GM12878 (cell line): ENCODE measurements around the gene CLIP2. TPM values are rescaled to one million over a fixed set of nuclear protein-coding genes. Genes with fewer than 3 reads are reported as not detected.
A peak's percentile ranks its signal among the peaks of the same experiment; 100 is the strongest.

Source experiments
- CBFB ChIP-seq: IDR thresholded peaks from 2 replicates; pipeline ENCODE4 v1.6.1; 2016; ENCODE audit warnings: antibody characterized with exemption, low read depth
- CHD2 ChIP-seq: IDR thresholded peaks from 2 replicates; pipeline ENCODE4 v1.6.1; 2011; ENCODE audit warnings: low read depth, low read length, improper control_type of control experiment, borderline replicate concordance
- EGR1 ChIP-seq, 2 experiments: IDR thresholded peaks; 1 replicate in 1 of 2; 2 replicates in 1 of 2; pipeline ENCODE4 v1.6.1; 2011 to 2012; ENCODE audit warnings: low read depth in 2 of 2, low read length in 2 of 2, borderline replicate concordance in 1 of 2, mild to moderate bottlenecking in 1 of 2, moderate library complexity in 1 of 2
- GABPA ChIP-seq: IDR thresholded peaks from 2 replicates; pipeline ENCODE4 v1.6.1; 2014; ENCODE audit warnings: antibody characterized with exemption, low read depth, mild to moderate bottlenecking, inconsistent platforms
- GATAD2B ChIP-seq: fragments of 450-650 bp; conservative IDR thresholded peaks from 2 replicates; pipeline ENCODE4 v1.6.1; 2017; ENCODE audit warnings: low read depth, mild to moderate bottlenecking, moderate library complexity
- HDAC2 ChIP-seq: fragments of 200-600 bp; sonication (generic); IDR thresholded peaks from 2 replicates; pipeline ENCODE4 v1.6.1; 2017
- KAT2A ChIP-seq: conservative IDR thresholded peaks from 2 replicates; pipeline ENCODE4 v1.6.1; 2011; ENCODE audit warnings: low read depth, low read length; ENCODE audit not compliant: control insufficient read depth
- KLF5 ChIP-seq: fragments of 450-650 bp; IDR thresholded peaks from 2 replicates; pipeline ENCODE4 v1.6.1; 2014; ENCODE audit warnings: mild to moderate bottlenecking; ENCODE audit not compliant: partially characterized antibody
- MYB ChIP-seq: fragments of 150-350 bp; IDR thresholded peaks from 2 replicates; pipeline ENCODE4 v1.6.1; 2014; ENCODE audit warnings: mild to moderate bottlenecking, low read depth, low read length, borderline replicate concordance
- MYC ChIP-seq: IDR thresholded peaks from 2 replicates; pipeline ENCODE4 v1.6.1; 2011; ENCODE audit warnings: mild to moderate bottlenecking, low read length, moderate library complexity, inconsistent platforms; ENCODE audit not compliant: insufficient read depth, insufficient replicate concordance, insufficient read length, severe bottlenecking
- POLR2AphosphoS2 ChIP-seq: IDR thresholded peaks from 2 replicates; pipeline ENCODE4 v1.6.1; 2011; ENCODE audit warnings: low read depth, mild to moderate bottlenecking, low read length, improper control_type of control experiment, moderate library complexity
- TCF7 ChIP-seq: IDR thresholded peaks from 2 replicates; pipeline ENCODE4 v1.6.1; 2014; ENCODE audit warnings: antibody characterized with exemption, borderline replicate concordance
- YY1 ChIP-seq: IDR thresholded peaks from 2 replicates; pipeline ENCODE4 v1.6.1; 2011; ENCODE audit warnings: low read depth, mild to moderate bottlenecking, low read length
- polyA plus RNA-seq, 11 experiments: library from polyadenylated mRNA; depleted of rRNA in 4 of 11; unstranded in 6 of 11; stranded (reverse) in 5 of 11; fragments of >200 nt; fragmentation: Nextera tagmentation in 4 of 11; fragmentation: Illumina TruSeq in 1 of 11; extraction: Ambion mirVana in 4 of 11; extraction: Trizol in 1 of 11; gene quantifications; 1 replicate in 1 of 11; 2 replicates in 10 of 11; pipeline versions ENCODE4 v1.2.1 to v1.2.3, GENCODE V29; 2011 to 2016; ENCODE audit warnings: inconsistent platforms in 2 of 11, missing spikeins in 2 of 11, low read depth in 1 of 11
- total RNA-seq, 4 experiments: library from RNA; depleted of rRNA in 3 of 4; stranded (reverse); fragments of >200 nt in 3 of 4; fragmentation: Illumina TruSeq in 1 of 4; extraction: Trizol in 1 of 4; gene quantifications; 2 replicates each; pipeline versions ENCODE4 v1.2.1 to v1.2.3, GENCODE V29; 2013 to 2021
- TF ChIP-seq, protein P1 (sequence below): IDR thresholded peaks from 2 replicates; pipeline ENCODE4 v1.6.1; 2012; ENCODE audit warnings: low read length, inconsistent platforms
- TF ChIP-seq, protein P2 (sequence below): IDR thresholded peaks from 2 replicates; pipeline ENCODE4 v1.6.1; 2011; ENCODE audit warnings: mild to moderate bottlenecking, low read depth, low read length, moderate library complexity; ENCODE audit not compliant: insufficient replicate concordance
- TF ChIP-seq, protein P3 (sequence below): IDR thresholded peaks from 2 replicates; pipeline ENCODE4 v1.6.1; 2012; ENCODE audit warnings: mild to moderate bottlenecking, low read depth, low read length
- TF ChIP-seq, protein P4 (sequence below): fragments of 450-650 bp; conservative IDR thresholded peaks from 2 replicates; pipeline ENCODE4 v1.6.1; 2017; ENCODE audit warnings: mild to moderate bottlenecking, moderate library complexity
- TF ChIP-seq, protein P5 (sequence below): fragments of 450-650 bp; IDR thresholded peaks from 2 replicates; pipeline ENCODE4 v1.6.1; 2016; ENCODE audit warnings: mild to moderate bottlenecking
- TF ChIP-seq, protein P6 (sequence below): fragments of 450-650 bp; IDR thresholded peaks from 2 replicates; pipeline ENCODE4 v1.6.1; 2017; ENCODE audit warnings: borderline replicate concordance

The CLIP2 gene
- total and polyA plus RNA-seq, 10 of the 15 experiments (the other 5 are each of a cell fraction or from before 2014, with no cell fraction given) = 0.26 to 56.3 (median 21.0) TPM

DNA sequence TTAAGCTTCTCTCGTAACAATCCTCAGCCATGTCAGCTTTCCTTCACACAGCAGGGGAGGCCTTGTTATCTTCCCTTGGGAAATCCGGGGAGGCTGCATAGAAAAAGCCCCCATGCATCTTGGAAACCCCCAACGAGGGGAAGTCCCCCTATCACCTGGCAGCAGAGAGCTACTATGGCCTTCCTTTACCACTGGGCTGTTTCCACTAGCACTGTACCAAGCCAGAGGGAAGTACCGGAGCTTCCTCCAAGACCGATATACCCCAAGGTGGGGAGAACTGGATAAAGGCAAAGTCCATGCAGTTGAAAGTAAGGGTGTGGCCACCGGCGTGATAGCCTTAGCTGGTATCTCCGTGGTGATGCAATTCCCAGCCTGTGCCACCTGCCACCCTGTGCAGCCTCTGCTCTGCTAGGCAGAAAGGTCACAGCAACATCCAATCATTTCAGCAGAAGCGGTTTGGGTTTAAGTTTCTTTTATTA, 4.4 kb upstream of the CLIP2 start (continued):
- TF ChIP-seq, protein P1, sequence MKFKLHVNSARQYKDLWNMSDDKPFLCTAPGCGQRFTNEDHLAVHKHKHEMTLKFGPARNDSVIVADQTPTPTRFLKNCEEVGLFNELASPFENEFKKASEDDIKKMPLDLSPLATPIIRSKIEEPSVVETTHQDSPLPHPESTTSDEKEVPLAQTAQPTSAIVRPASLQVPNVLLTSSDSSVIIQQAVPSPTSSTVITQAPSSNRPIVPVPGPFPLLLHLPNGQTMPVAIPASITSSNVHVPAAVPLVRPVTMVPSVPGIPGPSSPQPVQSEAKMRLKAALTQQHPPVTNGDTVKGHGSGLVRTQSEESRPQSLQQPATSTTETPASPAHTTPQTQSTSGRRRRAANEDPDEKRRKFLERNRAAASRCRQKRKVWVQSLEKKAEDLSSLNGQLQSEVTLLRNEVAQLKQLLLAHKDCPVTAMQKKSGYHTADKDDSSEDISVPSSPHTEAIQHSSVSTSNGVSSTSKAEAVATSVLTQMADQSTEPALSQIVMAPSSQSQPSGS = no peak
- TF ChIP-seq CBFB (no peak), KAT2A (no peak), CHD2 (no peak), TCF7 (no peak), KLF5 (no peak), MYB (no peak), YY1 (no peak), HDAC2 (no peak), MYC (no peak), POLR2AphosphoS2 (no peak), GABPA (no peak), EGR1 (IDR thresholded peaks at IDR 0.05; ENCODE audit: borderline replicate concordance in 1 of 2, low read depth in 2 of 2, low read length in 2 of 2) (no peak), GATAD2B (peak; percentile 60)
- TF ChIP-seq, protein P2, sequence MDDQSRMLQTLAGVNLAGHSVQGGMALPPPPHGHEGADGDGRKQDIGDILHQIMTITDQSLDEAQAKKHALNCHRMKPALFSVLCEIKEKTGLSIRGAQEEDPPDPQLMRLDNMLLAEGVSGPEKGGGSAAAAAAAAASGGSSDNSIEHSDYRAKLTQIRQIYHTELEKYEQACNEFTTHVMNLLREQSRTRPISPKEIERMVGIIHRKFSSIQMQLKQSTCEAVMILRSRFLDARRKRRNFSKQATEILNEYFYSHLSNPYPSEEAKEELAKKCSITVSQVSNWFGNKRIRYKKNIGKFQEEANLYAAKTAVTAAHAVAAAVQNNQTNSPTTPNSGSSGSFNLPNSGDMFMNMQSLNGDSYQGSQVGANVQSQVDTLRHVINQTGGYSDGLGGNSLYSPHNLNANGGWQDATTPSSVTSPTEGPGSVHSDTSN = no peak
- TF ChIP-seq, protein P3, sequence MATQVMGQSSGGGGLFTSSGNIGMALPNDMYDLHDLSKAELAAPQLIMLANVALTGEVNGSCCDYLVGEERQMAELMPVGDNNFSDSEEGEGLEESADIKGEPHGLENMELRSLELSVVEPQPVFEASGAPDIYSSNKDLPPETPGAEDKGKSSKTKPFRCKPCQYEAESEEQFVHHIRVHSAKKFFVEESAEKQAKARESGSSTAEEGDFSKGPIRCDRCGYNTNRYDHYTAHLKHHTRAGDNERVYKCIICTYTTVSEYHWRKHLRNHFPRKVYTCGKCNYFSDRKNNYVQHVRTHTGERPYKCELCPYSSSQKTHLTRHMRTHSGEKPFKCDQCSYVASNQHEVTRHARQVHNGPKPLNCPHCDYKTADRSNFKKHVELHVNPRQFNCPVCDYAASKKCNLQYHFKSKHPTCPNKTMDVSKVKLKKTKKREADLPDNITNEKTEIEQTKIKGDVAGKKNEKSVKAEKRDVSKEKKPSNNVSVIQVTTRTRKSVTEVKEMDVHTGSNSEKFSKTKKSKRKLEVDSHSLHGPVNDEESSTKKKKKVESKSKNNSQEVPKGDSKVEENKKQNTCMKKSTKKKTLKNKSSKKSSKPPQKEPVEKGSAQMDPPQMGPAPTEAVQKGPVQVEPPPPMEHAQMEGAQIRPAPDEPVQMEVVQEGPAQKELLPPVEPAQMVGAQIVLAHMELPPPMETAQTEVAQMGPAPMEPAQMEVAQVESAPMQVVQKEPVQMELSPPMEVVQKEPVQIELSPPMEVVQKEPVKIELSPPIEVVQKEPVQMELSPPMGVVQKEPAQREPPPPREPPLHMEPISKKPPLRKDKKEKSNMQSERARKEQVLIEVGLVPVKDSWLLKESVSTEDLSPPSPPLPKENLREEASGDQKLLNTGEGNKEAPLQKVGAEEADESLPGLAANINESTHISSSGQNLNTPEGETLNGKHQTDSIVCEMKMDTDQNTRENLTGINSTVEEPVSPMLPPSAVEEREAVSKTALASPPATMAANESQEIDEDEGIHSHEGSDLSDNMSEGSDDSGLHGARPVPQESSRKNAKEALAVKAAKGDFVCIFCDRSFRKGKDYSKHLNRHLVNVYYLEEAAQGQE = no peak
- TF ChIP-seq, protein P4, sequence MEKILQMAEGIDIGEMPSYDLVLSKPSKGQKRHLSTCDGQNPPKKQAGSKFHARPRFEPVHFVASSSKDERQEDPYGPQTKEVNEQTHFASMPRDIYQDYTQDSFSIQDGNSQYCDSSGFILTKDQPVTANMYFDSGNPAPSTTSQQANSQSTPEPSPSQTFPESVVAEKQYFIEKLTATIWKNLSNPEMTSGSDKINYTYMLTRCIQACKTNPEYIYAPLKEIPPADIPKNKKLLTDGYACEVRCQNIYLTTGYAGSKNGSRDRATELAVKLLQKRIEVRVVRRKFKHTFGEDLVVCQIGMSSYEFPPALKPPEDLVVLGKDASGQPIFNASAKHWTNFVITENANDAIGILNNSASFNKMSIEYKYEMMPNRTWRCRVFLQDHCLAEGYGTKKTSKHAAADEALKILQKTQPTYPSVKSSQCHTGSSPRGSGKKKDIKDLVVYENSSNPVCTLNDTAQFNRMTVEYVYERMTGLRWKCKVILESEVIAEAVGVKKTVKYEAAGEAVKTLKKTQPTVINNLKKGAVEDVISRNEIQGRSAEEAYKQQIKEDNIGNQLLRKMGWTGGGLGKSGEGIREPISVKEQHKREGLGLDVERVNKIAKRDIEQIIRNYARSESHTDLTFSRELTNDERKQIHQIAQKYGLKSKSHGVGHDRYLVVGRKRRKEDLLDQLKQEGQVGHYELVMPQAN = 0 out of 2 replicates have a peak, but pooled peaks have one; percentile 10
- TF ChIP-seq, protein P5, sequence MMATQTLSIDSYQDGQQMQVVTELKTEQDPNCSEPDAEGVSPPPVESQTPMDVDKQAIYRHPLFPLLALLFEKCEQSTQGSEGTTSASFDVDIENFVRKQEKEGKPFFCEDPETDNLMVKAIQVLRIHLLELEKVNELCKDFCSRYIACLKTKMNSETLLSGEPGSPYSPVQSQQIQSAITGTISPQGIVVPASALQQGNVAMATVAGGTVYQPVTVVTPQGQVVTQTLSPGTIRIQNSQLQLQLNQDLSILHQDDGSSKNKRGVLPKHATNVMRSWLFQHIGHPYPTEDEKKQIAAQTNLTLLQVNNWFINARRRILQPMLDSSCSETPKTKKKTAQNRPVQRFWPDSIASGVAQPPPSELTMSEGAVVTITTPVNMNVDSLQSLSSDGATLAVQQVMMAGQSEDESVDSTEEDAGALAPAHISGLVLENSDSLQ = peak; percentile 23; the same call in 1 of the 2 replicates
- TF ChIP-seq, protein P6, sequence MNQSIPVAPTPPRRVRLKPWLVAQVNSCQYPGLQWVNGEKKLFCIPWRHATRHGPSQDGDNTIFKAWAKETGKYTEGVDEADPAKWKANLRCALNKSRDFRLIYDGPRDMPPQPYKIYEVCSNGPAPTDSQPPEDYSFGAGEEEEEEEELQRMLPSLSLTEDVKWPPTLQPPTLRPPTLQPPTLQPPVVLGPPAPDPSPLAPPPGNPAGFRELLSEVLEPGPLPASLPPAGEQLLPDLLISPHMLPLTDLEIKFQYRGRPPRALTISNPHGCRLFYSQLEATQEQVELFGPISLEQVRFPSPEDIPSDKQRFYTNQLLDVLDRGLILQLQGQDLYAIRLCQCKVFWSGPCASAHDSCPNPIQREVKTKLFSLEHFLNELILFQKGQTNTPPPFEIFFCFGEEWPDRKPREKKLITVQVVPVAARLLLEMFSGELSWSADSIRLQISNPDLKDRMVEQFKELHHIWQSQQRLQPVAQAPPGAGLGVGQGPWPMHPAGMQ = no peak
